ENCODE results near the gene SLC38A1.

Gene SLC38A1

DNA sequence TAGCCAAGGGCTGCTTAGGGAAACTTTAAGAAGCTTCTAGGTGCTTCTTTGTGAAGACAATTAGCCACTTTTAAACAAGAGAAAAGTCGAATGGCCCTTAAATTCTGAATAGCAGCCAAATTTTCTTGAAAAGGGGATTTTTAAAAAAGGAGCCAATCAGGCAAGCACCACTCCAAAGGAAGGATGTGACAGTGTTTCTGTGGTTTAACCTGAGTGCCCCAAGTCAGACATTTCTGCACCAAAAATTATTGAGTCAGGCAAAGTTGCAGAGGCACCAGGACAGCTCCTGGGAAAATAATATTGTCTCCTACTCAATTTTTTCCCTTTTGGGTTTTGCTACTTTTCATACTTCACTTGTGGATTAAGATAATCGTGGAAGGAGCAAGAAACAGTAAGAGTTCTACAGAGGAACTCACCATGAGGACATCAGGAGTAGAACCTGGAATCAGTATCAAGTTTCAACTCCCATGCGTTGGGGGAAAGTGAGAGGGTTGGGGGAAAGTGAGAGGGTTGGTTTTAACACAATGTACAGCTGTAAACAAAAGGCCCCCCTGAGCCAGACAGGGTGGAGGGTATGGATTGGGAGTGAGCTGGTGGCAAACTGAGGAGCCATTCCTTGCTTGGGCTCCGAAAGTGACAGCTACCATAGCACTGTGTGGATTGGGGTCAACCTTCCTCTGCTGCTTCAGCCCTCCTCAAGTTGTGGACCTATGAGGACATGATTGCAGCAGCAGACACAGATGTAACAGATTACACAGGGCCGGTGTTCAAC lies 90.8 kb downstream of the SLC38A1 start:
- no peak overlapping the region for H3K4me3 ChIP-seq (ENCODE audit: low read depth, low read length)

DNA sequence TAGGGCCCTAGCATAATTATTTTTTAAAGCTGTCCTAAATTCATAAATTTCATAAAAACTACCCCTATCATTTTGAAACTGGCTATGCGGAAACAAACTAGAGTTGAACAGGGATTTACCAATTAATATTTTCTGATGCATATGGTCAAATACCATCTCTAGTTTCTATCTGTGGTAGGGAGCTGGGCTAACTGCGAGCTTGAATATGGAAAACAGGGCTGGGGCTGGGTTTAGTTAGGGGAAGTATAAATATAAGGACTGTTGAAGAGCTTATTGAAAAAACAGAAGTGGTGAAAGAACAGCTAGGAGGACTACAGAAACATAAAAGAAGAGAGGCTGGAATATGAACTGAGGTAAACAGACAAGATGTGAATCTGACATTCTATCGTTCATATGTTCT lies 91.8 kb downstream of the SLC38A1 start:
- H3K4me3 ChIP-seq (ENCODE audit: low read depth, low read length), result no peak overlapping the region
- no peak for DNase-seq (ENCODE audit: low read depth, low spot score)
- in situ Hi-C loops (cut with HindIII; ENCODE audit: low sequenced_read_pairs), result no loop called here
- TF ChIP-seq, protein P1, sequence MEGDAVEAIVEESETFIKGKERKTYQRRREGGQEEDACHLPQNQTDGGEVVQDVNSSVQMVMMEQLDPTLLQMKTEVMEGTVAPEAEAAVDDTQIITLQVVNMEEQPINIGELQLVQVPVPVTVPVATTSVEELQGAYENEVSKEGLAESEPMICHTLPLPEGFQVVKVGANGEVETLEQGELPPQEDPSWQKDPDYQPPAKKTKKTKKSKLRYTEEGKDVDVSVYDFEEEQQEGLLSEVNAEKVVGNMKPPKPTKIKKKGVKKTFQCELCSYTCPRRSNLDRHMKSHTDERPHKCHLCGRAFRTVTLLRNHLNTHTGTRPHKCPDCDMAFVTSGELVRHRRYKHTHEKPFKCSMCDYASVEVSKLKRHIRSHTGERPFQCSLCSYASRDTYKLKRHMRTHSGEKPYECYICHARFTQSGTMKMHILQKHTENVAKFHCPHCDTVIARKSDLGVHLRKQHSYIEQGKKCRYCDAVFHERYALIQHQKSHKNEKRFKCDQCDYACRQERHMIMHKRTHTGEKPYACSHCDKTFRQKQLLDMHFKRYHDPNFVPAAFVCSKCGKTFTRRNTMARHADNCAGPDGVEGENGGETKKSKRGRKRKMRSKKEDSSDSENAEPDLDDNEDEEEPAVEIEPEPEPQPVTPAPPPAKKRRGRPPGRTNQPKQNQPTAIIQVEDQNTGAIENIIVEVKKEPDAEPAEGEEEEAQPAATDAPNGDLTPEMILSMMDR (IDR thresholded peaks at IDR 0.05; ENCODE audit: low read depth, low read length), result no peak

More for the DNA sequence above, 90.8 kb downstream of the SLC38A1 start:
- no peak for DNase-seq (ENCODE audit: low read depth, low spot score)
- TF ChIP-seq, protein P1 (IDR thresholded peaks at IDR 0.05; ENCODE audit: low read depth, low read length), result no peak
- in situ Hi-C loops (cut with HindIII; ENCODE audit: low sequenced_read_pairs), result no loop called here

DNA sequence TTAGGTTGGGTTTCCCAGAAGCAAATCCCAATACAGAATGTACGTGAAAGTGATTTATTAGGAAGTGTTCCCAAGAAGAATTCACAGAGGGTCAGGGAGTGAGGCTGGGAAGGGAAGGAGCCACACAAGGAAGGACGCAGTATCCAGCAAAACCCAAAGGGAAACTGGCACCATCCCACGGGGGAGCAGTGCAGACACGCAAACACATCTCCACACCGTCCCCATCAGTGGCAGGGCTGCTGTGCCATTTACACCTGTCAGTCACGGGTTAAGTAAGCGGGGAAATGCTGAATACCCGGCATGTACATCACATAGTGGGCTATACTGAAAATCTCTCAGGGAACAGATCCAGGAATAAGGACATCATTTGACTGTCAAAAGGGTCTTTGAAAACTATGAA lies 93.9 kb downstream of the SLC38A1 start:
- in situ Hi-C loops (cut with HindIII; ENCODE audit: low sequenced_read_pairs), result no loop called here
- H3K4me3 ChIP-seq (ENCODE audit: low read depth, low read length), result no peak overlapping the region
- no peak for DNase-seq (ENCODE audit: low read depth, low spot score)
- TF ChIP-seq, protein P1 (IDR thresholded peaks at IDR 0.05; ENCODE audit: low read depth, low read length), result no peak

DNA sequence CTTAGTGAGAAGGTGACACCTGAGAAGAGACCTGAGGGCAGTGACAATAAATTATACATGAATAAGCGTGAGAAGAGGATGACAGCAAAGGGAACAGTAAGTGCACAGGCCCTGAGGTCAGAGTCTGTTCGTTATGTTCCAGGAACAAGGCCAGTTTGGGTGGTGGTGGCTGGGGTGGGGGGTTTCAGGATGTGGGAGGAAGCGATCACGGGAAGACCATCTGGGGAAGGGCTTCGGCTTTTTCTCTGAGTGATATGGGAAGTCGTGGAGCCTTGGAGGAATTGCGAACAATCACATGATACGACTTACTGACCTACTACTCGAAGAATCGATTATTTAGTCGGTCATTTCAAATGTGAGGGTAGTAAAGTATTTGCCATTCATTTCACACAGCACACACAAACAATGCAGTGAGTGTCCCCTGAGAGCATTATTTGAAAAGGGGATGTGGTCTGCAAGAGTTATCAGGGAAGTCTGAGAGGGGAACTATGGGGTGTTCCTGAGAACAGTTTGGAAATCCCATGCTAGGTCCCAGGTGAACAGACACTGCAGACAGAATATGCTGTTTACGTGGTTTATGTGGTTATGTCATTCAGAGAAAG lies 94.7 kb downstream of the SLC38A1 start:
- TF ChIP-seq, protein P1 (IDR thresholded peaks at IDR 0.05; ENCODE audit: low read depth, low read length), result no peak
- no peak overlapping the region for H3K4me3 ChIP-seq (ENCODE audit: low read depth, low read length)
- DNase-seq (ENCODE audit: low read depth, low spot score), result no peak
- in situ Hi-C loops (cut with HindIII; ENCODE audit: low sequenced_read_pairs), result no loop called here

DNA sequence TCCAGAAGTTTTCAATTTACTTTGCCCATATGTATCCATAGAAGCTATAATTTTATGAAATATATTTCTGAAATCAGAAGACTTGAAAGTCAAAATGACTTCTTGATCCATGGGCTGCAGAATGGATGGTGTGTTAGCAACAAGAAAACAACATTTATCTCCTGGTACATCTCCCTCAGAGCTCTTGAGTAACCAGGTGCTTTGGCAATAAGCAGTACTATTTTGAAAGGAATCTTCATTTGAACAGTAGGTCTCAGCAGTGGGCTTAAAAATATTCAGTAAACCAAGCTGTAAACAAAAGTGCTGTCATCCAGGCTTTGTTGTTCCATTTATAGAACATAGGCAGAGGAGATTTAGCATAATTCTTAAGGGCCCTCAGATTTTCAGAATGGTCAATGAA lies 100.4 kb downstream of the SLC38A1 start:
- DNase-seq (ENCODE audit: low read depth, low spot score), result no peak
- TF ChIP-seq, protein P1 (IDR thresholded peaks at IDR 0.05; ENCODE audit: low read depth, low read length), result no peak
- H3K4me3 ChIP-seq (ENCODE audit: low read depth, low read length), result no peak overlapping the region
- in situ Hi-C loops (cut with HindIII; ENCODE audit: low sequenced_read_pairs), result no loop called here

DNA sequence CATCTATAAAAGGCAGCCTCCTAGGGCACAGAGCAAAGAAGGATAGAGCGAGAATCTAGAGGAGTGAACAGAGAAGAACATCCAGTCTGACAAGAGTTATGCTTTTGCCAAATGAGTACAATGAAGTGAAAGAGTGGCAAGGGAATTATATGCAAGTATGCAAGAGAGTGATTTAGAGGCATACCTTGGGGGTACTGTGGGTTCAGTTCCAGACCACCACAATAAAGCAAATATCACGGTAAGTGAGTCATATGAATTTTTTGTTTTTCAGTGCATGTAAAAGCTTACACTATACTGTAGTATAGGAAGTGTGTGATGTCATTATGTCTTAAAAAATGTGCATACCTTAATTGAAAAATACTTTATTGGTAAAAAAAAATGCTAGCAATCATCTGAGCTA lies 101.4 kb downstream of the SLC38A1 start:
- DNase-seq (ENCODE audit: low read depth, low spot score), result no peak
- TF ChIP-seq, protein P1 (IDR thresholded peaks at IDR 0.05; ENCODE audit: low read depth, low read length), result no peak
- no peak overlapping the region for H3K4me3 ChIP-seq (ENCODE audit: low read depth, low read length)
- in situ Hi-C loops (cut with HindIII; ENCODE audit: low sequenced_read_pairs), result no loop called here
